ENCODE results near the gene CDH20.

DNA sequence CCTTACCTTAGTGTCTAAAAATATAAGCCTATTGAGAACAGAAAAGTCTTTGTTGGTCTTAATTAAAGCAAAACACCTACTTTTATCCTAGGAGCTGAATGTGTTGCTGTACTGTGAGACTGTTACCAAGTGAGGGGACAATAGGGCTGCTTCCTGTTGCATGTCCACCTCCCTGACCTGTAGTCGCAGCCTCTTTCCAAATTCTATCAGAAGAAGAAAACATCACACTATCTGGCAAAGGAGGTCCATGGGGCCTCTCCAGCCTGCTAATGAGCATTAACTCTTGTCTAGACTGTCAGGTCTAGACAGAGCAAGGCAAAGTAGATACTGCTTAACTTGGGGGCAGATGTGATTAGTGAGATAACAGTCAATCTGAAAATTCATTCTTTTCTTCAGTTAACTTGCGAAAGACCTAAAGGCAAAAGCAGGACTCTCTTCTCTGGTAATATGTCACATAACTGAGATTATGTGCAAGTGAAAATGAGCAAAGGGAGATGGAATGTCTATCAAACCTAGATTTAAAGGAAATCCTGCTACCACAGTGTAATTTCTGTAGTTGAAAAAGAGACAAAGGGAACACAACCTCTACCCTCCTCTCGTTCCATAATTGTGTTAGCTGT is 66.9 kb downstream of the CDH20 start:
- TF ChIP-seq, protein P1, sequence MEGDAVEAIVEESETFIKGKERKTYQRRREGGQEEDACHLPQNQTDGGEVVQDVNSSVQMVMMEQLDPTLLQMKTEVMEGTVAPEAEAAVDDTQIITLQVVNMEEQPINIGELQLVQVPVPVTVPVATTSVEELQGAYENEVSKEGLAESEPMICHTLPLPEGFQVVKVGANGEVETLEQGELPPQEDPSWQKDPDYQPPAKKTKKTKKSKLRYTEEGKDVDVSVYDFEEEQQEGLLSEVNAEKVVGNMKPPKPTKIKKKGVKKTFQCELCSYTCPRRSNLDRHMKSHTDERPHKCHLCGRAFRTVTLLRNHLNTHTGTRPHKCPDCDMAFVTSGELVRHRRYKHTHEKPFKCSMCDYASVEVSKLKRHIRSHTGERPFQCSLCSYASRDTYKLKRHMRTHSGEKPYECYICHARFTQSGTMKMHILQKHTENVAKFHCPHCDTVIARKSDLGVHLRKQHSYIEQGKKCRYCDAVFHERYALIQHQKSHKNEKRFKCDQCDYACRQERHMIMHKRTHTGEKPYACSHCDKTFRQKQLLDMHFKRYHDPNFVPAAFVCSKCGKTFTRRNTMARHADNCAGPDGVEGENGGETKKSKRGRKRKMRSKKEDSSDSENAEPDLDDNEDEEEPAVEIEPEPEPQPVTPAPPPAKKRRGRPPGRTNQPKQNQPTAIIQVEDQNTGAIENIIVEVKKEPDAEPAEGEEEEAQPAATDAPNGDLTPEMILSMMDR (IDR thresholded peaks at IDR 0.05): no peak
- TF ChIP-seq EP300 (IDR thresholded peaks at IDR 0.05; ENCODE audit: low read depth): no peak

Measured in transverse colon (tissue), 3 donors.